Activated B cell treated with CpG ODN at 0.5 μM for 24 hours (primary cell): ENCODE data around the gene LILRB2. TPM values are rescaled to one million over a fixed set of nuclear protein-coding genes. Genes with fewer than 3 reads are reported as not detected.
"Not testable (repeated sequence)": the region's sequence is repeated elsewhere in the genome, so short reads cannot be mapped to it uniquely, and the experiment has no call there.

Experiments used
- ATAC-seq: fragments of 200-7000 bp; cut with Tn5 transposase; one replicate; pipeline ENCODE4 v1.10.0; 2021; ENCODE audit warnings: low read depth, mild to moderate bottlenecking, moderate library complexity
- CTCF ChIA-PET: fragments of 350-600 bp; sonication (Branson Sonifier 250); formaldehyde crosslinking; loops from one replicate; lab custom pipeline; 2021; ENCODE audit warnings: antibody characterized with exemption; lab: Charles Lee
- POLR2A ChIA-PET: fragments of 350-600 bp; sonication (Branson Sonifier 250); formaldehyde crosslinking; loops from one replicate; lab custom pipeline; 2021; ENCODE audit warnings: antibody characterized with exemption; lab: Charles Lee
- DNase-seq: peaks from one replicate; pipeline ENCODE4 v3.0.0; 2022
- H3K27ac Mint-ChIP-seq: one replicate; pipeline ENCODE4 v1.8.0; 2020; ENCODE audit warnings: mixed read lengths
- H3K27me3 Mint-ChIP-seq: one replicate; pipeline ENCODE4 v1.8.0; 2021; ENCODE audit warnings: mixed read lengths
- H3K36me3 Mint-ChIP-seq: one replicate; pipeline ENCODE4 v1.8.0; 2021; ENCODE audit warnings: low read depth, mixed read lengths
- H3K4me1 Mint-ChIP-seq: one replicate; pipeline ENCODE4 v1.8.0; 2021; ENCODE audit warnings: mixed read lengths
- H3K4me3 Mint-ChIP-seq: one replicate; pipeline ENCODE4 v1.8.0; 2020; ENCODE audit warnings: mild to moderate bottlenecking, mixed read lengths
- H3K9me3 Mint-ChIP-seq: one replicate; pipeline ENCODE4 v1.8.0; 2020; ENCODE audit warnings: mixed read lengths
- CTCF ChIP-seq: fragments of 200-600 bp; IDR thresholded peaks from one replicate; pipeline ENCODE4 v1.8.0; 2022; ENCODE audit warnings: antibody characterized with exemption, mild to moderate bottlenecking
- intact Hi-C: fragments of 100-400 bp; cut with micrococcal nuclease; formaldehyde crosslinking; loops from one replicate; pipeline ENCODE4 v1.15.1; 2024
- total RNA-seq: library from RNA; stranded (reverse); gene quantifications from 2 replicates; pipeline ENCODE4 v1.2.3, GENCODE V29; 2022

LILRB2 gene
- total RNA-seq, 1 donor from 2014 or later, result 7.9 TPM

GRCh38 chr19:54324071-54324470, 43.2 kb upstream of the LILRB2 start:
- DNase-seq (no peak), ATAC-seq (no peak)
- Mint-ChIP-seq H3K4me3 (no peak overlapping the region), H3K27ac (no peak overlapping the region), H3K4me1 (peaks cover 56% of the 10 kb centered on the region), H3K27me3 (no peaks in the 10 kb centered on the region), H3K9me3 (peaks cover 7% of the 10 kb centered on the region), H3K36me3 (peaks cover 11% of the 10 kb centered on the region)
- TF ChIP-seq CTCF, result no peak
- intact Hi-C loops, result no loop called here
- CTCF ChIA-PET, result interaction anchor here (0.7 to 5.6 kb wide), 9 partner anchors 15 to 66 kb away, joined by 3 to 82 read pairs (median 5); partner anchors contain the start of gene LILRA4
- POLR2A ChIA-PET, result interaction anchor here (1.1 kb wide), 1 partner anchor 27 kb away, joined by 6 read pairs; no protein-coding TSS in a partner anchor

- H3K4me1 Mint-ChIP-seq, result peaks cover 55% of the 10 kb centered on the region
- H3K9me3 Mint-ChIP-seq, POLR2A ChIA-PET, H3K4me3 Mint-ChIP-seq, ATAC-seq, intact Hi-C loops, H3K36me3 Mint-ChIP-seq, H3K27me3 Mint-ChIP-seq, H3K27ac Mint-ChIP-seq, DNase-seq: not testable (repeated sequence)
- CTCF ChIA-PET, result interaction anchor here (2.3 to 5.6 kb wide), 3 partner anchors 16 to 67 kb away, joined by 7 to 82 read pairs (median 80); partner anchors contain the start of gene LILRA4
Measured at GRCh38 chr19:54322934-54323333, 42.0 kb upstream of the LILRB2 start.

GRCh38 chr19:54322295-54322694, 41.4 kb upstream of the LILRB2 start:
- ATAC-seq, H3K9me3 Mint-ChIP-seq, H3K27ac Mint-ChIP-seq, intact Hi-C loops, DNase-seq, H3K36me3 Mint-ChIP-seq, H3K27me3 Mint-ChIP-seq, H3K4me3 Mint-ChIP-seq: not testable (repeated sequence)
- peaks cover 56% of the 10 kb centered on the region for H3K4me1 Mint-ChIP-seq
- ChIA-PET POLR2A (interaction anchor here (0.9 kb wide), 1 partner anchor 8 kb away, joined by 4 read pairs; no protein-coding TSS in a partner anchor), CTCF (interaction anchor here (0.8 to 2.7 kb wide), 4 partner anchors 24 to 69 kb away, joined by 3 to 12 read pairs (median 4); no protein-coding TSS in a partner anchor)

- no peaks in the 10 kb centered on the region for H3K27me3 Mint-ChIP-seq
- ATAC-seq (no peak), DNase-seq (no peak)
- no peaks in the 10 kb centered on the region for H3K36me3 Mint-ChIP-seq
- POLR2A ChIA-PET, result interaction anchor here (0.5 to 1.9 kb wide), 3 partner anchors 31 to 142 kb away, joined by 4 to 10 read pairs (median 4); no protein-coding TSS in a partner anchor
- H3K4me3 Mint-ChIP-seq, result no peak overlapping the region
- no peak for TF ChIP-seq CTCF
- peak overlapping the region; percentile 19 for H3K27ac Mint-ChIP-seq
- H3K4me1 Mint-ChIP-seq, result peaks cover 42% of the 10 kb centered on the region
- CTCF ChIA-PET, result interaction anchor here (1.4 to 2.7 kb wide), 2 partner anchors 36 to 71 kb away, joined by 4 to 12 read pairs; no protein-coding TSS in a partner anchor
- intact Hi-C loops, result loop anchor here (5.0 kb wide), 1 partner anchor 38 kb away; the partner anchor contains the start of gene LILRB2
- no peaks in the 10 kb centered on the region for H3K9me3 Mint-ChIP-seq
Measured at GRCh38 chr19:54319892-54320670, 39.2 kb upstream of the LILRB2 start.

GRCh38 chr19:54319049-54319448, 38.1 kb upstream of the LILRB2 start:
- peak overlapping the region; percentile 60 for H3K4me3 Mint-ChIP-seq
- ChIA-PET CTCF (interaction anchor here (1.0 to 1.4 kb wide), 4 partner anchors 8 to 53 kb away, joined by 4 to 11 read pairs (median 4); no protein-coding TSS in a partner anchor), POLR2A (interaction anchor here (0.6 to 1.9 kb wide), 8 partner anchors 8 to 130 kb away, joined by 3 to 10 read pairs (median 4); partner anchors contain the start of genes LENG8 and LILRB2)
- TF ChIP-seq CTCF, result no peak
- ATAC-seq (peak; percentile 84), DNase-seq (no peak)
- peaks cover 5% of the 10 kb centered on the region for H3K27me3 Mint-ChIP-seq
- peaks cover 39% of the 10 kb centered on the region for H3K4me1 Mint-ChIP-seq
- no peaks in the 10 kb centered on the region for H3K9me3 Mint-ChIP-seq
- intact Hi-C loops, result loop anchor here (5.0 kb wide), 1 partner anchor 37 kb away; the partner anchor contains the start of gene LILRB2
- H3K27ac Mint-ChIP-seq, result peak overlapping the region; percentile 84
- H3K36me3 Mint-ChIP-seq, result no peaks in the 10 kb centered on the region
